WERI-Rb-1 (cell line): ENCODE data around the gene GRAMD4.

Experiments used
- DNase-seq: peaks from one replicate; pipeline ENCODE4 v3.0.0-alpha.2; 2020
- H3K27ac ChIP-seq: fragments of 250-450 bp; sonication (Bioruptor Pico); 2 replicates; pipeline ENCODE4 v1.5.1; 2020; ENCODE audit warnings: mild to moderate bottlenecking, moderate library complexity
- H3K27me3 ChIP-seq: fragments of 250-450 bp; sonication (Bioruptor Pico); 2 replicates; pipeline ENCODE4 v1.5.1; 2021; ENCODE audit warnings: mild to moderate bottlenecking, low read depth, moderate library complexity; ENCODE audit not compliant: insufficient read depth, severe bottlenecking
- H3K36me3 ChIP-seq: fragments of 250-450 bp; sonication (Bioruptor Pico); 2 replicates; pipeline ENCODE4 v1.5.1; 2020; ENCODE audit warnings: mild to moderate bottlenecking, moderate library complexity
- H3K4me3 ChIP-seq: 2 replicates; pipeline ENCODE4 v1.5.1; 2011; ENCODE audit warnings: low read depth, mild to moderate bottlenecking, control low read depth, low read length
- H3K9me3 ChIP-seq: fragments of 250-450 bp; sonication (Bioruptor Pico); 2 replicates; pipeline ENCODE4 v1.5.1; 2021; ENCODE audit warnings: mild to moderate bottlenecking, moderate library complexity; ENCODE audit not compliant: severe bottlenecking
- TF ChIP-seq, protein P1 (sequence below): IDR thresholded peaks from 2 replicates; pipeline ENCODE4 v1.5.1; 2011; ENCODE audit warnings: low read depth, mild to moderate bottlenecking, control low read depth, inconsistent platforms, low read length

GRAMD4 gene

DNA sequence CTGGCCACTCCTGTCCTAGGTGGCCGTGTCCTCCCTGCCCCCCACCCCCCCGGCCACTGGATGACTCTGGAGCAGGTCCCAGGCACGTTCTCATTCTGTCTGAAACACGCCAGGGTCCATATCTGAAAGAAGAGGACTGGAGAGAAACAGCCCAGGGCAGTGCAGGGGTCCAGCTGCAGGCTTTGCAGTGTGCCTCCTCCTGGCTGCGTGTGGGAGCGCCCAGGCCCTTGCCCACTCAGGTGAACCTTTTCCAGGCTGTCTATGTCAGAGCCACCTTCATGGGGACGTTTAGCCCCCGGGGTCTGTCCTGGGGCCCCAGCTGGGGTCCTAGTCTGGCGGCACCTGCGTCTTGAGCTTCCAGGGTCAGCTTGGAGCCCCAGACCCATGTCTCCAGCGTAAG, 15.6 kb downstream of the GRAMD4 start:
- H3K9me3 ChIP-seq = no peaks in the 10 kb centered on the region
- H3K27ac ChIP-seq = peak overlapping the region; percentile 39; the same call in 1 of the 2 replicates
- peak; percentile 55 for DNase-seq
- no peaks in the 10 kb centered on the region for H3K27me3 ChIP-seq
- TF ChIP-seq, protein P1, sequence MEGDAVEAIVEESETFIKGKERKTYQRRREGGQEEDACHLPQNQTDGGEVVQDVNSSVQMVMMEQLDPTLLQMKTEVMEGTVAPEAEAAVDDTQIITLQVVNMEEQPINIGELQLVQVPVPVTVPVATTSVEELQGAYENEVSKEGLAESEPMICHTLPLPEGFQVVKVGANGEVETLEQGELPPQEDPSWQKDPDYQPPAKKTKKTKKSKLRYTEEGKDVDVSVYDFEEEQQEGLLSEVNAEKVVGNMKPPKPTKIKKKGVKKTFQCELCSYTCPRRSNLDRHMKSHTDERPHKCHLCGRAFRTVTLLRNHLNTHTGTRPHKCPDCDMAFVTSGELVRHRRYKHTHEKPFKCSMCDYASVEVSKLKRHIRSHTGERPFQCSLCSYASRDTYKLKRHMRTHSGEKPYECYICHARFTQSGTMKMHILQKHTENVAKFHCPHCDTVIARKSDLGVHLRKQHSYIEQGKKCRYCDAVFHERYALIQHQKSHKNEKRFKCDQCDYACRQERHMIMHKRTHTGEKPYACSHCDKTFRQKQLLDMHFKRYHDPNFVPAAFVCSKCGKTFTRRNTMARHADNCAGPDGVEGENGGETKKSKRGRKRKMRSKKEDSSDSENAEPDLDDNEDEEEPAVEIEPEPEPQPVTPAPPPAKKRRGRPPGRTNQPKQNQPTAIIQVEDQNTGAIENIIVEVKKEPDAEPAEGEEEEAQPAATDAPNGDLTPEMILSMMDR = peak; percentile 74
- H3K36me3 ChIP-seq = no peaks in the 10 kb centered on the region
- no peak overlapping the region for H3K4me3 ChIP-seq

DNA sequence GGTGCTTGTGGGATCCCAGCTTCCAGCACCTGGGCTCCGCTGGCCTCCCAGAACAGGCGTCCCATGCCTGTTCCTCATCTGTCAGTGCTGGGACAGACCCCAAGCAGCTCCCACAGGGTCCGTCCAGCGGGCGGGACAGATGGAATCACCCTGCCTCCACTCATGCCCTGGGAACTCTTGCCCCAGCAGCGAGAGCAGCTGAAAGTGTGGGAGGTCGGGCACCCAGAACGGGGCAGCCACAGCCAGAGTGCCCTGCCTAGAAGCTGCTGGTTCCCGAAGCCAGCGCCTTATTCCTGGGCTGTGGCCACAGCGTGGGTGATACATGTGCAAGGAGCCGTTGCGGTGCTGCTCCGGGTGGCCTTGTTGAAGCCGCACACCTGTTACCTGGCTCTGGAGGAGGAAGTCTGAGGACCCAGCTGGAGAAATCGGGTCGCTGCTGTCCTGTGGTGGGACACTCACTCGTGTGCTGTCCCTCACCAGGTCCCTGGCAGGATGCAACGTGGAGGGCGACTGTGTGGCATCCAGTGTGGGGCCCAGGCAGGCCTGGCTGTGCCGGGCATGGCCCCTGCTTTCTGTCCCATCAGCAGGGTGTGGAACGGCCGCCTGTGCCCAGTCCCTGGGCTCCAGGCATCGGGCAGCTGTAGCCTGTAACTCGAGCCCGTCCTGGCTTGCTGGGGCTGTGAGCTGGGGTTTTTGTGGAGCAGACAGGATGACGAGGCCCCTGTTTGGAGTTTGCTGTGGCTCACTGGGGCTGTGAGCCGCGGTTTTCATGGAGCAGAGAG, 16.2 kb downstream of the GRAMD4 start:
- Histone ChIP-seq H3K27me3 (no peaks in the 10 kb centered on the region), H3K27ac (peak overlapping the region; percentile 39; the same call in 1 of the 2 replicates), H3K36me3 (no peaks in the 10 kb centered on the region), H3K9me3 (no peaks in the 10 kb centered on the region), H3K4me3 (no peak overlapping the region)
- DNase-seq = no peak
- TF ChIP-seq, protein P1 = no peak

DNA sequence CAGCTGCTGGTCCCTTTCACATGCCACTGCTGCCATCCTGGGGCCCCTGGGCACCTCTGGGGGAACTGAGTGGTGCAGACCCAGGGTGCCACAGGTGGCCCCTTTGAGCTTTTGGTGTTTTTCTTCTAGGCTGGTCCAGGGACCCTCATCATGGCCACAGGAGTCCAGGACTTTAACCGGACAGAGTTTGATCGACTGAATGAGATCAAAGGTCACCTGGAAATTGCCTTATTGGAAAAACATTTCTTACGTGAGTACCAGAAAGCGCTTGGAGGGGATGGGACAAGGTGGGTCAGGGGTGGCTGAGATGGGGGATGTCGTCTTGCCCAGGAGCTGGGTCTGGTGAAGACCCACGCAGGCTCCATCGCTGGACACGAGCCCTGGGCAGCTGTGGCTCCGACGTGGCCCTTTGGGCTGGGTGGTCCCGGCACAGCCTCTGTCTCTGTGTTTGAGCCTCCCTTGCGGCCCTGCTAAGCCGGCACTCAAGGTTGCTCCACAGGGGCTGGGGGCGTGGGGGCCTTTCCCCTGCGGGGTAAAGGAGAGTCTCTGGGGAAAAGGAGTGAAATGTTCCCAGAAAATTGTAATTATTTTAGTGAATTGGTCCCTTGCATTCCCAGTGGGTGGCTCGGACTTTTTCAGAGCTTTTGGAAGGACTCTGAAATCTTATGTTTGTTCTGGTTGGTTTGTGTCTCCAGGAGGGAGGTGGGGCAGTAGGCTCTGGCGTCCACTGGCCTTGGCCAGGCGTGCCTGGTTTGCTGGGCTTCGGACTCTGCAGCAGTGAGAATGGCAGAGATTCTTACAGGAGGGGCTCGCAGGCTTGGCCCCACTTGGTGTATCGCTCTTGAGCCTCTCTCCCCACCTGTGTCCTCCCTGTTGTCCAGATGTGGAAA, 17.8 kb downstream of the GRAMD4 start:
- Histone ChIP-seq H3K9me3 (no peaks in the 10 kb centered on the region), H3K36me3 (no peaks in the 10 kb centered on the region), H3K27ac (no peak overlapping the region), H3K27me3 (no peaks in the 10 kb centered on the region), H3K4me3 (no peak overlapping the region)
- TF ChIP-seq, protein P1 = no peak
- DNase-seq = no peak

DNA sequence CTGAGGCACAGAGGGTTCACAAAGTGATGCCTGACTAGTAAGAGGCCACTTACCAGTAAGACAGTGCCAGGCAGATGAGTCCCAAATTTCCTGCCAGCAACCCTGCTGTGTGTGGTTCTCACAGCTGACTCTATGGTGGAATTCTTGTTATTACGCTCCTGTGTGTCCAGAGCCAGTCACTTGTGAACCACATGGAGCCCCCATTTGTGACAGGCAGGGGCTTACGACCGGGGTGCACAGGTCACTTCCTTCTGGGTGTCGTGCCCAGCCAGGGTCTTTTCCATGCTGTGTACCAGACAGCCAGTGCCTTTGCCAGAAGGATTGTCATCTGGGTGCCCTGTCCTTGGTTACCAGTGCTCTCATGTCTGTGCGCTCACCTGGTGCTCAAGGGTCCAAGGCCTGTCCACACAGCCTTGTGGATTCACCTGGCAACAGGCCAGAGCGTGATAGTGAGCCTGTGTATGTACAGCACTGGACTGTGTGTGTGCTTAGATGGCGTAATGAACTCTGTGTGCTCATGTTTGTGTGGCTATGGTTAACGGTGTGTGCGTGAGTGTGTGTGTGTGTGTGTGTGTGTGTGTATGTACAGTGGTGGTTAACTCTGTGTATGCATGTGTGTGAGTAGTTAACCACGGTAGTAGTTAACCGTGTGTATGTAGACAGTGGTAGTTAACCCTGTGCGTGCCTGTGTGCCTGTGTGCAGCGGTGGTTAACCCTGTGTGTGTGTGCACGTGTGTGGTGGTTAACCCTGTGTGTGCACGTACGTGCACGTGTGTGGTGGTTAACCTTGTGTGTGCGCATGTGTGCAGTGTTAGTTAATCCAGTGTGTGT, 18.6 kb downstream of the GRAMD4 start:
- H3K9me3 ChIP-seq = no peaks in the 10 kb centered on the region
- no peak for DNase-seq
- H3K4me3 ChIP-seq = no peak overlapping the region
- no peaks in the 10 kb centered on the region for H3K36me3 ChIP-seq
- TF ChIP-seq, protein P1 = no peak
- no peak overlapping the region for H3K27ac ChIP-seq
- H3K27me3 ChIP-seq = no peaks in the 10 kb centered on the region

DNA sequence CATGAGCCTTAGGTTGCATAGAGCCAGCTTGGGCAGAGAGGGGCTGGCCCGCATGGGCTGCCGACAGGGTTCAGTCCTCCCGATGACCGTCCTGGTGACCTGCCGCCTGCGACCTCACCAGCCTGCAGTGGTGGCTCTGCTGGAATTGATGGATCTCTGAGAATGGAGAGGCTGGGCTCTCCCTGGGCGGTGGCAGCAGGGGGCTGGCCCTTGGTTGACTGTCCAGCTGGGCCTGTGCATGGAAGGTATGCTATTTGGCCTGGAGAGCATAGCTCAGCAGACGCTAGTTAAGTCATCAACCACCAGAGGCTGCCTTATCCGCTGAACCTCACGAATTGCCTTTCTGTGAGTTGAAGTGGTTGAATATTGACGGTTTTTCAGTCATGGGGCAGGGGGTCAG, 19.7 kb downstream of the GRAMD4 start:
- Histone ChIP-seq H3K4me3 (no peak overlapping the region), H3K9me3 (no peaks in the 10 kb centered on the region), H3K27ac (no peak overlapping the region), H3K36me3 (no peaks in the 10 kb centered on the region), H3K27me3 (no peaks in the 10 kb centered on the region)
- TF ChIP-seq, protein P1 = no peak
- DNase-seq = no peak
